Caco-2 (cell line): ENCODE measurements around the gene RXRA. TPM values are rescaled to one million over a fixed set of nuclear protein-coding genes. Genes with fewer than 3 reads are reported as not detected.

ENCODE experiments used
- BruUV-seq: library from RNA; stranded (reverse); fragments of 400-500 nt; replicated peaks from 2 replicates; lab custom pipeline; 2021; lab: Mats Ljungman, UMichigan
- CTCF ChIA-PET: fragments of 300-600 bp; sonication (Branson Sonifier 250); formaldehyde crosslinking; loops from one replicate; lab custom pipeline; 2022; ENCODE audit warnings: antibody characterized with exemption; lab: Charles Lee
- POLR2A ChIA-PET: fragments of 300-600 bp; sonication (Branson Sonifier 250); formaldehyde crosslinking; loops from one replicate; lab custom pipeline; 2022; ENCODE audit warnings: antibody characterized with exemption; lab: Charles Lee
- DNase-seq, 2 experiments: peaks; one replicate each; pipeline versions ENCODE4 v3.0.0 to v3.0.0-alpha.2; 2020 to 2022
- H3K27me3 ChIP-seq: replicated peaks from 2 replicates; pipeline ENCODE4 v1.6.0; 2011; ENCODE audit warnings: low read length; ENCODE audit not compliant: control insufficient read depth, insufficient read depth
- H3K36me3 ChIP-seq: 2 replicates; pipeline ENCODE4 v1.5.1; 2011; ENCODE audit warnings: low read length; ENCODE audit not compliant: control insufficient read depth, insufficient read depth
- H3K4me1 ChIP-seq: fragments of 250-450 bp; sonication (Bioruptor Pico); 2 replicates; pipeline ENCODE4 v1.5.1; 2020; ENCODE audit warnings: mild to moderate bottlenecking
- H3K4me3 ChIP-seq: 2 replicates; pipeline ENCODE4 v1.5.1; 2011; ENCODE audit warnings: low read depth, mild to moderate bottlenecking, control low read depth, low read length
- H3K9me3 ChIP-seq: fragments of 250-450 bp; sonication (Bioruptor Pico); 2 replicates; pipeline ENCODE4 v1.5.1; 2020; ENCODE audit warnings: mild to moderate bottlenecking, moderate library complexity
- H3K27ac Mint-ChIP-seq: one replicate; pipeline ENCODE4 v1.8.0; 2022; ENCODE audit warnings: mixed read lengths; ENCODE audit not compliant: unreplicated experiment
- H3K27me3 Mint-ChIP-seq: one replicate; pipeline ENCODE4 v1.8.0; 2022; ENCODE audit warnings: mixed read lengths; ENCODE audit not compliant: insufficient read depth, unreplicated experiment
- H3K36me3 Mint-ChIP-seq: one replicate; pipeline ENCODE4 v1.8.0; 2022; ENCODE audit warnings: mild to moderate bottlenecking, mixed read lengths; ENCODE audit not compliant: insufficient read depth, unreplicated experiment
- H3K4me1 Mint-ChIP-seq: one replicate; pipeline ENCODE4 v1.8.0; 2022; ENCODE audit warnings: low read depth, mixed read lengths; ENCODE audit not compliant: unreplicated experiment
- H3K4me3 Mint-ChIP-seq: one replicate; pipeline ENCODE4 v1.8.0; 2022; ENCODE audit warnings: mild to moderate bottlenecking, moderate library complexity, mixed read lengths; ENCODE audit not compliant: unreplicated experiment
- H3K9me3 Mint-ChIP-seq: one replicate; pipeline ENCODE4 v1.8.0; 2022; ENCODE audit warnings: mixed read lengths; ENCODE audit not compliant: unreplicated experiment
- intact Hi-C: fragments of 100-400 bp; cut with micrococcal nuclease; formaldehyde crosslinking; loops from one replicate; pipeline ENCODE4 v1.10.0; 2022; ENCODE audit not compliant: unreplicated experiment
- total RNA-seq: library from RNA; stranded (reverse); gene quantifications from 2 replicates; pipeline ENCODE4 v1.2.3, GENCODE V29; 2022
- TF ChIP-seq, protein P1 (sequence below), 2 experiments: fragments of 200-600 bp in 1 of 2; IDR thresholded peaks; 1 replicate in 1 of 2; 2 replicates in 1 of 2; pipeline versions ENCODE4 v1.5.1 to v1.8.0; 2011 to 2022; ENCODE audit warnings: antibody characterized with exemption in 1 of 2, control low read depth in 1 of 2, inconsistent platforms in 1 of 2, low read depth in 1 of 2, low read length in 1 of 2, mild to moderate bottlenecking in 1 of 2, moderate library complexity in 1 of 2; ENCODE audit not compliant: insufficient read depth in 1 of 2, severe bottlenecking in 1 of 2, unreplicated experiment in 1 of 2

Gene RXRA
- total RNA-seq, 1 experiment from 2014 or later = 69.1 TPM

DNA sequence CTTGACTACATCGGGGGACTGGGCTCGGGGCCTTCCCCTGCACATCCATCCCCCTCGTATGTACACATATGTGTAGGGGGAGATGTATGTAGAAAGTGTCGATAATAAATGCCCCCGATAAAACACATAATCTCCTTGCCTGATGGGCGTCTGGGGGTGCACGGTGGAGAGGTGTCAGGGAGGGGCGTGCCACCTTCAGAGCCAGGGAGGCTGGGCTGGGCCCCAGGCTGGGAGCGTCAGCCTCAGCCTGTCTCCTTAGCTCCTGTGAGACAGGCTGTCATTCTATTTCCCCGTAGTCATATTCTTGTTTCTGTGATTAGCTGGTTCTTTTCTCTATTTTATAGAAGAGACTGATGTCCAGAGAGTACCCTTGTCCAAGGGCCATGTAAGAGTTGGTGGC is 4.7 kb upstream of the RXRA start:
- Mint-ChIP-seq H3K27me3 (no peaks in the 10 kb centered on the region), H3K27ac (no peak overlapping the region), H3K36me3 (peaks cover 11% of the 10 kb centered on the region), H3K9me3 (no peaks in the 10 kb centered on the region), H3K4me3 (no peak overlapping the region), H3K4me1 (peaks cover 23% of the 10 kb centered on the region)
- ChIA-PET CTCF (no interaction called here), POLR2A (no interaction called here)
- TF ChIP-seq, protein P1, sequence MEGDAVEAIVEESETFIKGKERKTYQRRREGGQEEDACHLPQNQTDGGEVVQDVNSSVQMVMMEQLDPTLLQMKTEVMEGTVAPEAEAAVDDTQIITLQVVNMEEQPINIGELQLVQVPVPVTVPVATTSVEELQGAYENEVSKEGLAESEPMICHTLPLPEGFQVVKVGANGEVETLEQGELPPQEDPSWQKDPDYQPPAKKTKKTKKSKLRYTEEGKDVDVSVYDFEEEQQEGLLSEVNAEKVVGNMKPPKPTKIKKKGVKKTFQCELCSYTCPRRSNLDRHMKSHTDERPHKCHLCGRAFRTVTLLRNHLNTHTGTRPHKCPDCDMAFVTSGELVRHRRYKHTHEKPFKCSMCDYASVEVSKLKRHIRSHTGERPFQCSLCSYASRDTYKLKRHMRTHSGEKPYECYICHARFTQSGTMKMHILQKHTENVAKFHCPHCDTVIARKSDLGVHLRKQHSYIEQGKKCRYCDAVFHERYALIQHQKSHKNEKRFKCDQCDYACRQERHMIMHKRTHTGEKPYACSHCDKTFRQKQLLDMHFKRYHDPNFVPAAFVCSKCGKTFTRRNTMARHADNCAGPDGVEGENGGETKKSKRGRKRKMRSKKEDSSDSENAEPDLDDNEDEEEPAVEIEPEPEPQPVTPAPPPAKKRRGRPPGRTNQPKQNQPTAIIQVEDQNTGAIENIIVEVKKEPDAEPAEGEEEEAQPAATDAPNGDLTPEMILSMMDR (IDR thresholded peaks at IDR 0.05; ENCODE audit: insufficient read depth in 1 of 2, low read depth in 1 of 2, low read length in 1 of 2, severe bottlenecking in 1 of 2, unreplicated experiment in 1 of 2) = no peak
- no TSS peak for BruUV-seq
- DNase-seq = no peak
- no peaks in the 10 kb centered on the region for H3K27me3 ChIP-seq
- H3K4me3 ChIP-seq = no peak overlapping the region
- peaks cover 30% of the 10 kb centered on the region for H3K4me1 ChIP-seq
- H3K9me3 ChIP-seq = no peaks in the 10 kb centered on the region
- intact Hi-C loops = loop anchor here (5.0 kb wide), 1 partner anchor 44 kb away; no protein-coding TSS in a partner anchor
- H3K36me3 ChIP-seq = no peaks in the 10 kb centered on the region

DNA sequence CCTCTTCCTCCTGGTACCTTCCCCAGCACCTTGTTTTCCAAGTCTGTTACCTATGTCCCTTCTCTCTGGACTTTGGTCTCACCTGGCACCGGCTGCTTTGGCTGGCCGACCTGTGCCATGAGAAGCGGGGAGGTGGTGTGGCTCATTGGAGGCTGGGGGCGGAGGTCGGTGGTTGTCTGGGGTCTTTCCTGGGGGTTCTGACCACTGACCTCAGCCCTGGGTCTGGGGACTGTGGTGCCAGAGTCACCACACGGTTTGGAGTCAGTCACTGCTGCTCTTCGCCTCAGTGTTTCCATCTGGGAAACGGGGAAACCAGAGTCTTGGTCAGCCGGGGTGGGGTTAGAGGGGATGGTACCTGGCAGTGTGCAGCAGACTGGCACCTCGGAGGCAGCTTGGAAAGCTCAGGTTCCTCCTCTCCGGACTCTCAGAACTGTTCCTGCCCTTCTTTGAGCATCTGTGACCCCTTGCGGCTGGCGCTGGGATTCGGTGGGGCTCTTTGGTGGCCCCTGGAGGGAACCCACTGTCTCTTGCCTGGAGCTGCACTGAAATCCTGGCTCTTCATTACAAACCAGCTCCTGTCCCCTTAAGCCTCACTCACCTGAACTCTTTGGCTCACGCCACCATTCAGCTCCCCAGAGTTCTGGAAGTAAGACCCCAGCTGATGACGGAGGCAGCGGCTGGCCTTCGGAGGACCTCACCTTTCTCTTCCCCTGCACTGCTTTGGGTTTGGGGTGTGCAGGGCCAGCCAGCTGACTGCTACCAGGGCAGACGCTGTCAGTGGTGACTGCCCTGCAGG is 4.1 kb upstream of the RXRA start:
- Mint-ChIP-seq H3K4me3 (no peak overlapping the region), H3K27ac (no peak overlapping the region), H3K36me3 (peaks cover 7% of the 10 kb centered on the region), H3K4me1 (peaks cover 23% of the 10 kb centered on the region), H3K9me3 (no peaks in the 10 kb centered on the region), H3K27me3 (no peaks in the 10 kb centered on the region)
- POLR2A ChIA-PET = no interaction called here
- no peaks in the 10 kb centered on the region for H3K9me3 ChIP-seq
- BruUV-seq = no TSS peak
- H3K4me1 ChIP-seq = peaks cover 30% of the 10 kb centered on the region
- CTCF ChIA-PET = no interaction called here
- intact Hi-C loops = loop anchor here (5.0 kb wide), 1 partner anchor 45 kb away; no protein-coding TSS in a partner anchor
- H3K27me3 ChIP-seq = no peaks in the 10 kb centered on the region
- TF ChIP-seq, protein P1 (IDR thresholded peaks at IDR 0.05; ENCODE audit: insufficient read depth in 1 of 2, low read depth in 1 of 2, low read length in 1 of 2, severe bottlenecking in 1 of 2, unreplicated experiment in 1 of 2) = no peak
- DNase-seq = no peak
- no peaks in the 10 kb centered on the region for H3K36me3 ChIP-seq
- no peak overlapping the region for H3K4me3 ChIP-seq

DNA sequence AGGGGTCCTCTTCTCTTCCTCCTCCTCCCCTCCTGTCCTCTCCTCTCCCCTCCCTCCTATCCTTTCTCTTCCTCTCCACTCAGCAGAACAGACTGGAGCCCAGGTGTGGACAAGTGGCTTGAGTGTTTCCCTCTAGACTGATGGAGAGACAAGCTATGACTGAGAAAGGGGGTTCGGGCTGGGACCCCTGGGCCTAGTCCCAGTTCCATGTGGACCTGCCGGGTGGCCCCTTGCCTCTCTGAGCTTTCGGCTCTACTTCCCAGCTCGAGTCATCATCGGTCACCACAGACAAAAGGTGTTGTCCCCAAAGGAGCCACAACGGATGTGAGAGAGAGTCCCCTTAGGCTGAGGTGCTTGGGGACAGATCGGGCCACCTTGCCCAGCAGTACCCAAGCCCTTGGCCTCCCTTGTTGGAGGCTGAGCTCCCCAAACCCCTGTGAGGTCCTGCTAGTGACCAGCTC is 3.4 kb upstream of the RXRA start:
- Mint-ChIP-seq H3K4me3 (no peak overlapping the region), H3K9me3 (no peaks in the 10 kb centered on the region), H3K4me1 (peaks cover 23% of the 10 kb centered on the region), H3K27ac (no peak overlapping the region), H3K27me3 (no peaks in the 10 kb centered on the region), H3K36me3 (peaks cover 7% of the 10 kb centered on the region)
- H3K9me3 ChIP-seq = no peaks in the 10 kb centered on the region
- TF ChIP-seq, protein P1 (IDR thresholded peaks at IDR 0.05; ENCODE audit: insufficient read depth in 1 of 2, low read depth in 1 of 2, low read length in 1 of 2, severe bottlenecking in 1 of 2, unreplicated experiment in 1 of 2) = no peak
- H3K4me1 ChIP-seq = peaks cover 32% of the 10 kb centered on the region
- intact Hi-C loops = loop anchor here (5.0 kb wide), 1 partner anchor 46 kb away; no protein-coding TSS in a partner anchor
- POLR2A ChIA-PET = no interaction called here
- no peaks in the 10 kb centered on the region for H3K36me3 ChIP-seq
- no peak for DNase-seq
- CTCF ChIA-PET = no interaction called here
- H3K4me3 ChIP-seq = no peak overlapping the region
- H3K27me3 ChIP-seq = no peaks in the 10 kb centered on the region
- no TSS peak for BruUV-seq
